HG03439 (cell line): ENCODE measurements around the gene ATP5MC3.
A peak's percentile ranks its signal among the peaks of the same experiment; 100 is the strongest.
"Not testable (repeated sequence)": the region's sequence is repeated elsewhere in the genome, so short reads cannot be mapped to it uniquely, and the experiment has no call there.

Experiments used
- ATAC-seq: cut with Tn5 transposase; IDR thresholded peaks from one replicate; pipeline ENCODE4 v1.9.1; 2021; ENCODE audit warnings: mild to moderate bottlenecking, moderate library complexity; ENCODE audit not compliant: unreplicated experiment

Gene ATP5MC3

DNA sequence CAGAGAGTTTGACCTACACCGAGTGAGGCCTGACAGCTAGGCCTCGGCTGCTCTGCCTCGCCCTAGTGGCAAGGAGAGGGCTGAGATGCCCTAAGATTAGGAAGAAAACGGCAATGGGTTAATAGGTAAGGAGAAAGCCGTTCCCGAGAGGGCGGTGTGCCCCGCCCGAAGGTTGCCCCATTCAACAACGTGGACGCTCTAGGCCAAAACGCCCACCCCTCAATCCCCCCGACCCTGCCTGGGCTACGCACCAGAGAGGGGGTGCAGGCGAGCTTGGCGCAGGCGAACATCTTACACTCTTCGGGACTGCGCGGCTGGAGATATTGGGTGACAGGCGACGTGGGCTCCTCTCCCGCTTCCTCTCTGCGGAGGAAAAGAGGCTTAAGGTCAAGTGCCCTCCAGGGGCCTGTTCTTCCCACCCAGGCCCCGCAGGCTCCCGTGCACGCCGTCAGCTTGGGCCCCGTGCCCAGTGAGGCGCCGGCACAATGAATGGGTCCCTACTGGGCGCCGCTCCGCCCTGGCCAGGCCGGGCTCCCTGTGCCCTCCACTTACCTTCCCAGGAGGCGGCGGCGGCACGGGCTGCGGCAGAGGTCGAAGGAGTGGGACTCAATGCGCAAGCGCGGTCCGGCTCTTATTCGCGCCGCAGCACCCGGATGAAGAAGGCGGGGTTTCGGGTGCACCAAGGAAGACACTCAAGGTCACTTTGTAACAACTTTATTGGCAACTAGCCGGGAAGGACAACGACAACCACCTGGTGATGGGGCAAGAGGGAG, at the start of gene ATP5MC3:
TSS of gene ATP5MC3 (minus strand) at position 607 of the 773 bp plus-strand sequence. CDS start at position 290, 317 bp downstream.
- peak; percentile 94 for ATAC-seq

DNA sequence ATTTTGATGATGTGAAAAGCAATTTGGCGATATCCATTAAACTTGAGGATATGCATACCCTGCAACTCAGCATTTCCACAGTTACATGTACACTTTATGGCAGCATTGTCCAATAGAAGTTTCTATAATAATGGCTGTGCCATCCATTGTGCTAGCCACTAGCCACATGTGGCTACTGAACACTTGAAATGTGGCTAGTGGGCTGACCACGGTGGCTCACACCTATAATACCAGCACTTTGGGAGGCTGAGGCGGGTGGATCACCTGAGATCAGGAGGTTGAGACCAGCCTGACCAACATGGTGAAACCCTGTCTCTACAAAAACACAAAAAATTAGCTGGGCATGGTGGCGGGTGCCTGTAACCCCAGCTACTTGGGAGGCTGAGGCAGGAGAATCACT, 47.1 kb upstream of the ATP5MC3 start:
- not testable (repeated sequence) for ATAC-seq

DNA sequence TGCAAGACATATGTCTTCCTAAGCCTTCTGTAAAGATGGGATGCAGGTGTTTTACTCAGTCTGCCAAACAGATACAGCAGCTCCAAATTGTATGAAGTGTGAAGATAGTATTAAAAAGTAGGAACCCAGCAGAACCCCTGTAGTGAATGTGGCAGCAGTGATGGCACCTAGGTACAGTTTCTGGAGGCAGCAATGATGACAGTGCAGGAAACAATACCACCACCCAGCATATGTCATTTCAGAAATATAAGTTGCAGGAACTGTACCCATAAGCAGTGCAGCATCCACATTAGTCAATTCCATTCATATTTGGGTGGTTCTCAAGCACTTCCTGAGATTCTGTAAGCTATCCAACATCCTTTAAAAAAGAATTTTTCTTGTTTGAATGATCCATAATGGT, 46.7 kb upstream of the ATP5MC3 start:
- no peak for ATAC-seq

DNA sequence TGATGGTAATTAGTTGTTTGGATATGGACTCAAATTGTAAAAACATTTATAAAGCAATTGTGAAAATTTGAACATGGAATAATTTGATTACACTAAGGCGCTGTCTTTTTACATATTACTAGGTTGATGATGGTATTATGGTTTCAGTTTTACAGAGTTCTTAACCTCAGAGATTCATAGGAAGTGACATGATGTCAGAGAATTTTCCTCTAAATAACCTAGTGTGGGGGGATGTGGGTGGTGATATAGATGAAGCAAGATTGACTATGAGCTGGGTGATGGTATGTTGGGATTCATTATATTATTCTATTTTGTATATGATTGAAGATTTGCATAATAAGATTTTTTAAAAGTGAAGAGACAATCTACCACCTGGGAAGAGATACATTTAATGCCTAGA, 45.9 kb upstream of the ATP5MC3 start:
- no peak for ATAC-seq

DNA sequence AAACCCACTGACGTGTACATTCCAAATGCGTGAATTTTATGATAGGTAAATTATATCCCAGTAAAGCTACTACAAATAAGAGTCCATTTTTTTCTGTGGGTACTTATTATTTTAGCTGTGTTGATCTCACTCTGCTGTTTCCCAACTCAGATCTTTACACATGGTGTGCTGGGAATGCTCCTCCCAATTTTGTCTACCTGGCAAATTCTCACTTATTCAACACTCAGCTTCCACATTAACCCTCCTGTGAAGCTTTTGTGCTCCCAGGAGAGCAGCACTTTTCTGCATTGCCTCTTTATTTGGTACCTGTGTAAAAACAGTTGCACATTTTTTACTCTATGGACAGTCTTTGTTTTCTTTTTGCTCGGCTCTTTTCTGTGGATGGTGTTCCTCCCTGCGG, 38.6 kb upstream of the ATP5MC3 start:
- no peak for ATAC-seq

DNA sequence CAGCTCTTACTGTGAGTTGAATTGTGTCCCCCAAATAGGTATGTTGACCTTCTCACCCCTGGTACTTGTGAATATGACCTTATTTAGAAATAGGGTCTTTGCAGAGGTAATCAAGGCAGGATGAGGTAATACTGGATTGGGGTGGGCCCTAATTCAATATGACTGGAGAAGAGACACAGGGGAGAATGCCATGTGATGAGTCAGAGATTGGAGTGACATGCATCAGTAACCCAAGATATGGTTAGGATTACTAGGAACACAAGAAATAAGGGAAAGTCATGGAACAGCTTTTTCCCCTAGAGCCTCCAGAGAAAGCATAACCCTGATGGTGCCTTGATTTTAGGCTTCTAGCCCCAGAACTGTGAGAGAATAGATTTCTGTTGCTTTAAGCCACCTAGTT, 37.0 kb upstream of the ATP5MC3 start:
- no peak for ATAC-seq

DNA sequence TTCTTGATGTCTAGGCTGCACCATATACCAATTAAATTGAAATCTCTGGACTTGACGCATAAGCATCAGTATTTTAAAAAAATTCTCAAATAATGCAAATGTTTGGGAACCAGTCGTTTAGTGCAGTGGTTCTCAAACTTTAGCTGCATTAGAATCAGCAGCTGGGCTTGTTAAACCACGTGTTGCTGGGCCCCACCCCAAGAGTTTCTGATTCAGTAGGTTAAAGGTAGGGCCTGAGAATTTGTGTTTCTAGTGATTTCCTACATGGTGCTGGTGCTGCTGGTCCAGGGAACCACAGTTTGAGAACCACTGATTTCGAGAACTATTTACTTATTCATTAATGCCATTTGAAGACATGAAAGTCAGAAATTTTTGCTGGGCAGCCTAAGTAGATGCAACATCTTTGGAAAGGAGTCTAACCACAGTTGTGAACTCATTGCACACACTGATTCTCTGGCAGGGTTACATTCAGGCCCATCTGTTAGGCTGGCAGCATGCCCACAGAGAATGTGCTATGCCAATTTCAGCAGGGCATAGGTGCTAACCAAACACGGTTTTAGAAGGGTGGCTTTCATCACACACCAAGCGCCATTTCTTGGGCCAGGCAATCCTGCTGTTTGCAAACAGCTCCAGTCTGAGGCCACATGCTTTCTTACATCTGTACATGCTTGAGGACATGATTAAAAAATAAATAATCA, 26.4 kb upstream of the ATP5MC3 start:
- no peak for ATAC-seq

DNA sequence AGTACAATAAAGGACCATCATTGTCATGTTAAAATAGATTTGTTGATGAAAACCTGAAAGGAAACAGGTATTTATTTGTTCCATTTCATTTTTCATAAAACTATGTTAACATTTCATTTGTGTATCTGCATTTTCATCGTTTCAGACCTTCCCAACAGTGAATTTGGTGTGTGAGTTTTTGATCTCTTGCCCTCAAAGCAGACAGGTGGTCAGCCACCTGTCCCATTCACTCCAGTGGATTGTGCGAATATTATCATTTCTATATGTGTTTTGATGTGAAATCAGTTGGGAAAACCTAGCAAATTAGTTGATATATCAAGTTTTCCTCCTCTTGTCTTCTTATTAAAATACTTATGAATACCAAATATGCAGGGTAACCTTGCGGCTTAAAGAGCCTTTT, 25.4 kb upstream of the ATP5MC3 start:
- ATAC-seq: no peak

DNA sequence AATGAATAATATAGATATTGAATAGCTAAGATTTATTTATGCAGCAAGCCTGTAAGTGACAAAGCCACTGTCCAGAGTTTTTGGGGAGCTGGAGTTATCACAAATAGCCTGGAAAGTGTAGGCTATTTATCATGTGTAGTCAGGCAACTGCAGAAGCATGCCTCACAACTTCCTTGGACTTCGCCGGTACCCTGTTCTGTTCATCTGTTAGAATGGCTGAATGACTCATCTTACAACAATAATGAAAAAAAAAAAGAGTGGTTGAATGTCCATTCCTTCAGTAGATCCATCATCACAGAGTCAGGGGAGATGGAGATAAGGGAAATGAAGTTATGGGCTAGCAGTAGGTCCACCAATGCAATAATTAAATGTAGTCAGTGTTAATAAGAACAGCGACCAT, 24.0 kb upstream of the ATP5MC3 start:
- ATAC-seq: no peak

DNA sequence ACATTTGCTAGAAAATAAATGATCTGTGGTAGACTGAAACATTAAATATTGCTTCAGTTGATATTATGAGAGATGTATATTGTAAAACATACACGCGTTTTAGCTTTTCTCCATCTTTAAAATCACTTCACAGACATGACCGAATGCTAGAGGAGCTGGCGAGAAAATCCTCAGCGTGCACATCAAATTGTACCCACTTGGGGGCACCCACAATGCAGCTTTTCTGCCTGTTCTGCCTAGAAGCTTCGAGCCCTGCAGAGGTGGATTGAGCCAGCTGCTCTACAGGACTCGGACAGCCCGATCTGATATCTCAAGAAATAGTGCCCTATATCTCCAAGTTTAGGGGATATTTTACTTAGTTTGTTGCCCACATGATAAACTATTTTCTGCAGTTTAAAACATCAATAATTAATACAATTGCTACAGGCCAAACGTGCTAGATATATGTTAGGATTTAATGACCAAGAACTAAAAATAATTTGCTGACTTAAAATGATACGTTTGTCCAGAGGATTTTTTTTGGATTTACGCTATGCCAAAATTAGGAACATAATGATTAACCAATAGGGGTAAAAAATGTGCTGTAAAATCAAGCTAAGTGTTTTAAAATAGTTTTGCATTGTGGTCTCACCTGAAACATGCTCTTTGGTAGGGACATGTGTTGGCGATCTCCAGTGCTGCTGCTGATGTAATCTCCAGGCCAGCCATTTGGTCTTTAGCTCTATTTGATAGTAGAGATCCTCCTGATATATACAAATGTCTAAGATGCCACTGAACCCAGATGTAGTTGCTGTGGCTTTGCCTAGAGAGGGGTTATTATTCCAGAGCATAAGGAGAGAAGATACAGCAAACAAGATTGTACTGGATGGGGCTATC, 22.3 kb upstream of the ATP5MC3 start:
- ATAC-seq: peak; percentile 85

DNA sequence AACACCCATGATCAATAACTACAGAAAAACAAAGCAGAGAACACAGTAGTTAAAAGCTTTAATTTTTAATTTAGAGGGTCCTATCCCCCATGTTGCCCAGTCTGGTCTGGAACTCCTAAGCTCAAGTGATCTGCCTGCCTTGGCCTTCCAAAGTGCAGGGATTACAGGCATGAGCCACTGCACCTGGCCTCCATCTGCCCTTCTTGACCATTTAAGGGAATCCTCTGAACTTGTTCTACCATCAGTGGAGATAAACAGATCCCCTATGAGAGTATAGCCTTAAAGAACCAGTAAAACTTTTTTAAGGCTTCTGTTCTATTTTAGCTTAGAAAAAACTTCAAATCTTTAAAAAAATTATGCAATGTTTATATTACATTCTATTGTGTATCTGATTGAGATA, 13.5 kb upstream of the ATP5MC3 start:
- ATAC-seq: no peak

DNA sequence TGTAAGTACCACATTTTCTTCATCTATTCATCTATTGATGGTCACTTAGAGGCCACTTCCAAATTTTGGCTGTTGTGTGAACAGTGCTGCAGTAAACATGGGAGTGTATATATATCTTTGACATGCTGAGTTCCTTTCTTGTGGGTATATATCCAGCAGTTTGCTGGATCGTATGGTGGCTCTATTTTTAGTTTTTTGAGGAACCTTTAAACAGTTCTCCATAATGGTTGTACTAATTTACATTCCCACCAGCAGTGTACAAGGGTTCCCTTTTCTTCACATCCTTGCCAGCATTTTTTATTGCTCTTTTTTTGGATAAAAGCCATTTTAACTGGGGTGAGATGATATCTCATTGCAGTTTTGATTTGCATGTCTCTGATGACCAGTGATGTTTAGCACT, 7.3 kb upstream of the ATP5MC3 start:
- no peak for ATAC-seq

DNA sequence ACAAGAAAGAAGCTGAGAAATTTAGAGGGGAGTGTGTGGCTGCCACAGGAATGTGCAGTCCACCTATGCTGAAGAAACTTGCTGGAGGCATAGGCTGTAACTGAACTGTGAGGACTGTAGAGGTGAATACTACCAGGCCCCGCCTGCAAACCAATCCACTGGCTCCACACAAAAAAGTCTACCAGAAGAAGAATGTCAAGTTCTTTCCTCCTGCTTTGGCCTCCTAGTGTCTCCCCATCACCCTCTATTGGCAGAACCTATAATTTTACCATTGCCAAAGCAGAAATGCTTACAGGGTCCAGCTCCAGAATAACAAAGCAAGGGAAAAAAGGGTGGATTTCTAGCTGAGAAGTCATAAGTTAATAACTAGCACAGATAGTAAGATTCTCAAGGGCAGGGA, 5.9 kb upstream of the ATP5MC3 start:
- ATAC-seq: no peak

DNA sequence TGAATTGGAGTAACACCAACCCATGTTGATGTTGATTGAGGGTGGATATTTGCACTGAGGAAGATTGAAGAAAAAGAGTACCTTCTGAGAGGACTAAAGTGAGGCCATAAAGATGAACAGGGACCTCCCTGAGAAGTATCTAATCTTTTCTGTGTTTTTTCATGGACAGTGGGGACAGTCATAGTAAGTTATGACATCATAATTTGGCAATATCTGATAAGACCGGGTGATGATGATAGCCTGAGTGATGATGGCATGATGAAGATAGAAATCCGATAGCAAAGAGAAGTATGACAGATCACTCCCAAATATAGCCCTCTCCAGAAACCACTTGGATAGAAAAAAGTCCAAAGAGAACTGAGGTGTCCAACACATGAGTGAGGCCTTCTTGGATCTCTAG, 2.2 kb upstream of the ATP5MC3 start:
- no peak for ATAC-seq

DNA sequence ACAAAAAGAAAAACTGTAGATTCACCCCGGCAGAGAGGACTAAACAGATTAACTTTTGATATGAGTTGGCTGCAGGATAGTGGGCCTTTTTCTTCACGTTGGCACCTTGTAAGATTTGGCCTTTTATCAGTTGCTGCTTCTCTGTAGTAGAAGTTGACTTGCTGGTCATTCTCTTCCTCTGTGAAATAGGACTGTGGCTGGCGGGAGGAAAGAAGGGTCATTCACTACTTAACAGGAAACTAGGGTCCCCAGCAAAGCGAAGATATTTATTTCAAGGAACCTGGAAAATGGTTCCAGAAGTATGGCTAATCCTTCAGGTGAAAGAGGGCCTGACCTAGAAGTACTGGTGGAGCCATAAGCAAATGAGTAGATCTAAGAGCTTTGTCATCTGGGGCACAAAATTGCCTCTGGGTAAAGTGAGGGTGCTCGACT, 383 bp upstream of the ATP5MC3 start:
- no peak for ATAC-seq

DNA sequence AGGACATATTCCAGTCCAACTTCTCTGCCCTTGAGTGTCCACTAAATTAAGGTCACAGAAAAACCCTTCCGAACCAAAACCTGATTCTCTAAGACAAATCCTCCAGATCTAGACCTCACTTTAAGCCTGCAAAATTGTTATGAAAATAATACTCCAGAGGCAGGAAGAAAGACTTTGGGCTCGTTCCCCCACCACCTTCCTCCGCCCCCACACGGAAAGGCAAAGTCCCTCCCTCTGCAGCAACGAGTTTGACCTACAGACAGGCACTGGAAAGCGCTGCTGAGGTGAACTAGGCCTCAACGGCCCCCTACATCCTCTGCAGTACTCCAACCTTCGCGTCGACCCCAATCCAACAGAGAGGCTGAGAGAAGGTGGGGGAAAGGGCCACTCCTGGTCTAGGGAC, 808 bp downstream of the ATP5MC3 start:
- peak; percentile 48 for ATAC-seq

DNA sequence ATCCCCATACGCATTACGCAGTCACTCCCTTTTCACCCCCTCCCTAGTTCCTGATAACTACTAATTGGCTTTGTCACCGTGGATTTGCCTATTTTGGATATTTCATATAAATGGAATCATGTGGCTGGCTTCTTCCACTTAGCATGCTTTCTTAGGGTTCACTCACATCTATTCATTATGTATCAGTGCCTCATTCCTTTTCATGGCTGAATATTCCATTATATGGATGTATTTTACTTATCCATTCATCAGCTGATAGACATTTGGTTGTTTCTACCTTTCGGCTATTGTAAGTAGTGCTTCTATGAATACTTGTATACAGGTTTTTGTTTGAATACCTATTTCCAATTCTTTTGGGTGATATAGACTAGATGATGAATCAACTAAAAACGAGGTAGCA, 4.9 kb downstream of the ATP5MC3 start:
- ATAC-seq: no peak

DNA sequence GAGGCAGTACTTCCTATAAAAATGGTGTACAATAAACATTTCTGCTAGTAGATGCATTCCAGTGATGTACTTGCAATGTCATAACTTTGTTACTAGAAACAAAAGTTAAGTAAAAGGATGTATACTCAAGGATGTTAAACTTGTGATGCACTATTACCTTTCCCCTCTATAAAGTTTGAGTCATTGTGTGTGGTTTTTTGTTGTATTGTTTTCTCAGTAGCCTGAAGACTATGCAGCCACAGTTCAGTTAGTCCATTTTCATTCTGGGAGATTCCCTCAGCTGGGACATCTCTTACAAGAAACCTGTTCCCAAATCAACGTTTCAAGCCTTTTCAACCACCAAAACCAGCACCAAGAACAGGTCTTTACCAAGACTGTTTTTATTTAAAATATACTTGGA, 5.6 kb downstream of the ATP5MC3 start:
- no peak for ATAC-seq

DNA sequence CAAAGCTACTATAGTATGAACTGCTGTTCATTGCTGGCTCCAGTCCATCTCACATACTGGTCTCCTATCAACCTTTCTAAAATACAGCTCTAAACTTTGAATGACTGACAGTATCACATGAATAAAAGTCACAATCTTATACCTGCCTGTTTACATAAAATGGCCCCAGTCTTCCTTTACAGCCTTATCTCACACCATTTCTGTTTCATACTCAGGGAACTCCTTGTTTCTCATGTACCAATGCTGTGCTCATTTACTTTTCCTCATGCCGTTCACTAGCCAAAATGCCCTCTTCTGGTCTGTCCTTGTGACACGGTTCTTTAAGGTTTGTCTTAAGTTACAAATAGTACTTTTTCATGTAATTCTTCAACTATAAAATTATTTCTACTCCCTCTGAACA, 6.2 kb downstream of the ATP5MC3 start:
- ATAC-seq: no peak

DNA sequence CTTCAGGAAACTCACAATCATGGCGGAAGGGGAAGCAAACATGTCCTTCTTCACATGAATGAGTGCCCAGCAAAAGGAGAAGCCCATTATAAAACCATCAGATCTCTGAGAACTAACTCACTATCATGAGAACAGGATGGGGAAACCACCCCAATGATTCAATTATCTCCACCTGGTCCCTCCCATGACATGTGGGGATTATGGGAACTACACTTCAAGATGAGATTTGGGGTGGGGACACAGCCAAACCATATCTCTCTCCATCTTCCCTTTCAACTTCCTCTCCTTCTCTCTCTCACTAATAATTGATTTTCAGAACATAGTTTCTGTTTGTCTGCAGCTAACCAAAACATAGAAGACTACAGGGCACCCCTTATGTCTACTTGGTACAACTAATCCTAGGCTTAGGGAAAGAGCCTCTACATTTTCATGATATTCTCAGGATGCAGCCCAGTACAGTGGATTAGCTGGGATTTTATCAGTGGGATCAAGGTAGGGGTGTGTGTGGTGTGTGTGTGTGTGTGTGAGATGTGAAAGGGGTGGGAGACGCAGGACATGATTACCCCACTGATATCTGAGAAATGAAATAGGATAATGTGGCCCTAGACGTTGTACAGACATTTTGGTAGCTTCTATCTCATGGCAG, 10.7 kb downstream of the ATP5MC3 start:
- no peak for ATAC-seq

DNA sequence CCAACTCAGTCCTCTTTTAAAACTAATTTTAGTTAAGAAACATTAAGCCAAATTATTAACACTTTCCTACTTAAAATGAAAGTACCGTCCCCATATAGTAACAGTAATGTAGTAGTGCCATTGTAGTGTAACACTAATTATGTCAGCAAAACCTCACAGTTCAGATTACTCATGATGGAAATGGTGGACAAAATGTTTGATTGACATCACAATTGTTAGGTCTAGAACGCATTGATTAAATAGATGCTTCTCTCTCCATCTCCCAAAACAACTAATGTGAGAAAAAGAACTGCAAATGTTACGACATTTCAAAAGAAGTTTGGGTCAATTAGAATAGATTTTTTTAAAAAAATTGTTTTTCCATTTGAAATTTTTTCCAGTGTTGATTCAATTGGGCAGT, 12.3 kb downstream of the ATP5MC3 start:
- no peak for ATAC-seq
